HCT116 (cell line): Measurements from ENCODE around the gene TARBP1. TPM values are rescaled to one million over a fixed set of nuclear protein-coding genes. Genes with fewer than 3 reads are reported as not detected.

Source experiments
- ATAC-seq: fragments of 200-7000 bp; cut with Tn5 transposase; 2 replicates; pipeline ENCODE4 v1.9.1; 2020; ENCODE audit warnings: mild to moderate bottlenecking, moderate library complexity
- BruUV-seq: library from RNA; stranded (reverse); fragments of 400-500 nt; replicated peaks from 2 replicates; lab custom pipeline; 2021; lab: Mats Ljungman, UMichigan
- CTCF ChIA-PET: fragments of 300-600 bp; sonication (Branson Sonifier 250); formaldehyde crosslinking; loops from one replicate; lab custom pipeline; 2021; ENCODE audit warnings: antibody characterized with exemption; lab: Charles Lee
- POLR2A ChIA-PET: fragments of 300-600, 350-600 bp; sonication (Branson Sonifier 250); formaldehyde crosslinking; loops from one replicate; lab custom pipeline; 2021; ENCODE audit warnings: antibody characterized with exemption; lab: Charles Lee
- RAD21 ChIA-PET, 2 experiments: fragments of 300-600 bp; sonication (Branson Sonifier 250); formaldehyde crosslinking; loops; one replicate each; lab custom pipeline; 2023; ENCODE audit warnings: low total read pairs in 2 of 2; ENCODE audit not compliant: uncharacterized antibody in 2 of 2, unreplicated experiment in 2 of 2, low non-redundant PET in 1 of 2; lab: Charles Lee
- DNase-seq: peaks from one replicate; pipeline ENCODE4 v3.0.0-alpha.2; 2010; ENCODE audit warnings: low read depth, low spot score
- H2AFZ ChIP-seq: fragments of 200-600 bp; shearing (Covaris generic), sonication (generic); 2 replicates; pipeline ENCODE4 v1.6.1; 2017; ENCODE audit warnings: low read depth, mixed run types, mixed read lengths, antibody characterized with exemption, low read length; ENCODE audit not compliant: poor library complexity, severe bottlenecking
- H3K27ac ChIP-seq: 2 replicates; pipeline ENCODE4 v1.5.1; 2012; ENCODE audit warnings: low read depth, low read length
- H3K27me3 ChIP-seq: fragments of 200-600 bp; sonication (generic); 2 replicates; pipeline ENCODE4 v1.6.1; 2016; ENCODE audit warnings: mixed run types, low read length, mixed read lengths; ENCODE audit not compliant: insufficient read depth
- H3K36me3 ChIP-seq, 2 experiments: fragments of 200-500 bp in 1 of 2; fragments of 200-600 bp in 1 of 2; sonication (Bioruptor generic) in 1 of 2; sonication (generic) in 1 of 2; 2 replicates each; pipeline versions ENCODE4 v1.5.1 to v1.6.1; 2014 to 2016; ENCODE audit warnings: low read length in 2 of 2, inconsistent platforms in 1 of 2, mixed read lengths in 1 of 2, mixed run types in 1 of 2; ENCODE audit not compliant: insufficient read depth in 2 of 2, control insufficient read depth in 1 of 2
- H3K4me1 ChIP-seq, 2 experiments: fragments of 200-600 bp in 1 of 2; sonication (generic) in 1 of 2; 2 replicates each; pipeline versions ENCODE4 v1.5.1 to v1.6.1; 2012 to 2017; ENCODE audit warnings: low read length in 2 of 2, inconsistent platforms in 1 of 2, mild to moderate bottlenecking in 1 of 2, mixed read lengths in 1 of 2, mixed run types in 1 of 2, moderate library complexity in 1 of 2; ENCODE audit not compliant: insufficient read depth in 2 of 2, control insufficient read depth in 1 of 2
- H3K4me2 ChIP-seq: fragments of 200-600 bp; sonication (generic); 2 replicates; pipeline ENCODE4 v1.6.1; 2017; ENCODE audit warnings: mixed run types, low read length, mixed read lengths
- H3K4me3 ChIP-seq, 2 experiments: fragments of 200-600 bp in 1 of 2; sonication (generic) in 1 of 2; replicated peaks in 1 of 2; 2 replicates each; pipeline ENCODE4 v1.5.1; 2011 to 2016; ENCODE audit warnings: low read length in 2 of 2, control low read depth in 1 of 2, low read depth in 1 of 2, mild to moderate bottlenecking in 1 of 2, mixed read lengths in 1 of 2, mixed run types in 1 of 2
- H3K79me2 ChIP-seq: fragments of 200-600 bp; sonication (generic); 2 replicates; pipeline ENCODE4 v1.6.1; 2017; ENCODE audit warnings: mild to moderate bottlenecking, mixed run types, low read length, moderate library complexity, mixed read lengths; ENCODE audit not compliant: insufficient read depth
- H3K9ac ChIP-seq: fragments of 200-600 bp; sonication (generic); 2 replicates; pipeline ENCODE4 v1.6.1; 2016; ENCODE audit warnings: low read length, mixed read lengths
- H3K9me2 ChIP-seq: fragments of 200-600 bp; sonication (generic), shearing (Covaris generic); 2 replicates; pipeline ENCODE4 v1.6.1; 2017; ENCODE audit warnings: mixed run types, mild to moderate bottlenecking, moderate library complexity; ENCODE audit not compliant: insufficient read depth
- H3K9me3 ChIP-seq, 2 experiments: fragments of 200-500 bp in 1 of 2; fragments of 200-600 bp in 1 of 2; sonication (Bioruptor generic) in 1 of 2; sonication (generic) in 1 of 2; 2 replicates each; pipeline ENCODE4 v1.6.1; 2014 to 2017; ENCODE audit warnings: low read length in 2 of 2, mixed read lengths in 2 of 2, inconsistent platforms in 1 of 2, low read depth in 1 of 2, mild to moderate bottlenecking in 1 of 2, mixed run types in 1 of 2, moderate library complexity in 1 of 2; ENCODE audit not compliant: control insufficient read depth in 1 of 2, insufficient read depth in 1 of 2
- H4K20me1 ChIP-seq: fragments of 200-600 bp; sonication (generic), shearing (Covaris generic); 2 replicates; pipeline ENCODE4 v1.6.1; 2017; ENCODE audit warnings: mixed run types, mild to moderate bottlenecking, moderate library complexity; ENCODE audit not compliant: insufficient read depth
- ATF3 ChIP-seq: IDR thresholded peaks from 2 replicates; pipeline ENCODE4 v1.6.1; 2012
- CBX3 ChIP-seq: IDR thresholded peaks from 2 replicates; pipeline ENCODE4 v1.6.1; 2012; ENCODE audit warnings: low read depth
- CTCF ChIP-seq, 3 experiments: fragments of 200-600 bp in 1 of 3; sonication (generic) in 1 of 3; IDR thresholded peaks in 2 of 3; conservative IDR thresholded peaks in 1 of 3; 2 replicates each; pipeline ENCODE4 v1.5.1; 2012 to 2017; ENCODE audit warnings: low read depth in 2 of 3, low read length in 2 of 3, antibody characterized with exemption in 1 of 3, borderline replicate concordance in 1 of 3, control low read depth in 1 of 3, mild to moderate bottlenecking in 1 of 3, mixed read lengths in 1 of 3, mixed run types in 1 of 3, moderate library complexity in 1 of 3; ENCODE audit not compliant: insufficient read depth in 1 of 3
- EGR1 ChIP-seq: IDR thresholded peaks from 2 replicates; pipeline ENCODE4 v1.6.1; 2012; ENCODE audit warnings: low read depth
- ELF1 ChIP-seq: IDR thresholded peaks from 2 replicates; pipeline ENCODE4 v1.6.1; 2012; ENCODE audit warnings: low read depth, borderline replicate concordance
- EZH2 ChIP-seq: fragments of 200-600 bp; sonication (generic); IDR thresholded peaks from 2 replicates; pipeline ENCODE4 v1.6.1; 2017; ENCODE audit warnings: antibody characterized with exemption, mixed run types
- FOSL1 ChIP-seq: IDR thresholded peaks from 2 replicates; pipeline ENCODE4 v1.6.1; 2012; ENCODE audit warnings: low read depth
- JUND ChIP-seq: IDR thresholded peaks from 2 replicates; pipeline ENCODE4 v1.6.1; 2012
- MAX ChIP-seq: IDR thresholded peaks from 2 replicates; pipeline ENCODE4 v1.6.1; 2012
- POLR2A ChIP-seq: IDR thresholded peaks from 2 replicates; pipeline ENCODE4 v1.7.0; 2011; ENCODE audit warnings: borderline replicate concordance; ENCODE audit not compliant: insufficient read depth, insufficient read length; ENCODE audit errors: extremely low read depth
- POLR2AphosphoS5 ChIP-seq: IDR thresholded peaks from 2 replicates; pipeline ENCODE4 v1.6.1; 2011; ENCODE audit warnings: mild to moderate bottlenecking, low read depth, low read length, moderate library complexity
- RAD21 ChIP-seq: IDR thresholded peaks from 2 replicates; pipeline ENCODE4 v1.6.1; 2012; ENCODE audit warnings: low read depth, mild to moderate bottlenecking
- REST ChIP-seq: IDR thresholded peaks from 2 replicates; pipeline ENCODE4 v1.6.1; 2012; ENCODE audit warnings: low read depth
- SIN3A ChIP-seq: IDR thresholded peaks from 2 replicates; pipeline ENCODE4 v1.6.1; 2012; ENCODE audit warnings: low read depth
- SP1 ChIP-seq: IDR thresholded peaks from 2 replicates; pipeline ENCODE4 v1.6.1; 2012; ENCODE audit warnings: low read depth
- SRF ChIP-seq: IDR thresholded peaks from 2 replicates; pipeline ENCODE4 v1.6.1; 2012; ENCODE audit warnings: low read depth
- TCF7L2 ChIP-seq: IDR thresholded peaks from 2 replicates; pipeline ENCODE4 v1.7.0; 2011; ENCODE audit warnings: borderline replicate concordance, inconsistent platforms; ENCODE audit not compliant: insufficient read depth, insufficient read length; ENCODE audit errors: extremely low read depth
- YY1 ChIP-seq: IDR thresholded peaks from 2 replicates; pipeline ENCODE4 v1.6.1; 2011; ENCODE audit warnings: low read length, low read depth, moderate library complexity, mild to moderate bottlenecking; ENCODE audit not compliant: insufficient replicate concordance; ENCODE audit errors: extremely low read depth
- ZBTB33 ChIP-seq: IDR thresholded peaks from 2 replicates; pipeline ENCODE4 v1.6.1; 2011; ENCODE audit warnings: mild to moderate bottlenecking, low read length, moderate library complexity; ENCODE audit not compliant: insufficient replicate concordance; ENCODE audit errors: extremely low read depth
- ZNF274 ChIP-seq: fragments of 200-500 bp; sonication (Bioruptor generic); IDR thresholded peaks from 2 replicates; pipeline ENCODE4 v1.6.1; 2014; ENCODE audit warnings: mild to moderate bottlenecking, low read depth, low read length, inconsistent platforms
- intact Hi-C: fragments of 100-400 bp; cut with micrococcal nuclease; formaldehyde crosslinking; loops from 2 replicates; pipeline ENCODE4 v1.10.0; 2022
- total RNA-seq: library from RNA; stranded (reverse); gene quantifications from one replicate; pipeline ENCODE4 v1.2.1, GENCODE V29; 2021; ENCODE audit not compliant: unreplicated experiment

TARBP1 gene
- total RNA-seq, 1 experiment from 2014 or later: 17.2 TPM

GRCh38 chr1:234401658-234402057 is 77.3 kb downstream of the TARBP1 start:
- Histone ChIP-seq H3K4me3 (no peak overlapping the region), H3K9ac (no peak overlapping the region), H3K9me3 (no peaks in the 10 kb centered on the region)
- CTCF ChIA-PET: no interaction called here
- POLR2A ChIA-PET: no interaction called here
- ATAC-seq: no peak
- TF ChIP-seq ZNF274 (no peak), CTCF (IDR thresholded peaks at IDR 0.05 in 2 of 3, conservative IDR thresholded peaks at IDR 0.05 in 1 of 3; ENCODE audit: borderline replicate concordance in 1 of 3, insufficient read depth in 1 of 3, low read depth in 2 of 3, low read length in 2 of 3) (no peak), FOSL1 (no peak), JUND (no peak), POLR2A (no peak), MAX (no peak), SIN3A (no peak), RAD21 (no peak), EZH2 (no peak), YY1 (no peak), SRF (no peak), POLR2AphosphoS5 (no peak), ELF1 (no peak), REST (no peak), ZBTB33 (no peak), TCF7L2 (no peak), ATF3 (no peak), EGR1 (no peak), CBX3 (no peak), SP1 (no peak)
- TF ChIP-seq, all 23 proteins: peak for 0
- Histone ChIP-seq H4K20me1 (no peaks in the 10 kb centered on the region), H3K27ac (no peak overlapping the region), H3K36me3 (no peaks in the 10 kb centered on the region), H2AFZ (no peak overlapping the region), H3K9me2 (no peaks in the 10 kb centered on the region), H3K4me1 (no peaks in the 10 kb centered on the region), H3K27me3 (no peaks in the 10 kb centered on the region), H3K79me2 (no peaks in the 10 kb centered on the region), H3K4me2 (no peak overlapping the region)
- intact Hi-C loops: no loop called here
- BruUV-seq: no TSS peak
- no peak for DNase-seq
- RAD21 ChIA-PET: no interaction called here
